Tibial artery (tissue), 4 donors: Measurements from ENCODE around the gene MTCL1.

Experiments
- DNase-seq, 2 donors: peaks; one replicate each; pipeline ENCODE4 v3.0.0-alpha.2; 2019
- H3K27ac ChIP-seq, 2 donors: fragments of 200-600 bp; sonication (generic) in 1 of 2; 1 replicate in 1 of 2; 2 replicates in 1 of 2; pipeline ENCODE4 v1.5.1; 2018 to 2019; ENCODE audit warnings: mild to moderate bottlenecking in 1 of 2
- H3K27me3 ChIP-seq, 2 donors: fragments of 200-600 bp; sonication (generic) in 1 of 2; one replicate each; pipeline versions ENCODE4 v1.5.1 to v1.6.0; 2016 to 2019
- H3K36me3 ChIP-seq, 3 donors: fragments of 200-600 bp; sonication (generic) in 2 of 3; one replicate each; pipeline ENCODE4 v1.5.1; 2016 to 2019; ENCODE audit warnings: mild to moderate bottlenecking in 2 of 3
- H3K4me1 ChIP-seq, 4 donors: fragments of 200-600 bp; sonication (generic) in 2 of 4; 1 replicate in 3 of 4; 2 replicates in 1 of 4; pipeline ENCODE4 v1.5.1; 2016 to 2019
- H3K4me3 ChIP-seq, 2 donors: fragments of 200-600 bp; sonication (generic) in 1 of 2; 1 replicate in 1 of 2; 2 replicates in 1 of 2; pipeline ENCODE4 v1.5.1; 2018 to 2019; ENCODE audit warnings: mild to moderate bottlenecking in 2 of 2
- H3K9me3 ChIP-seq, 3 donors: fragments of 200-600 bp; sonication (generic) in 1 of 3; one replicate each; pipeline ENCODE4 v1.5.1; 2016 to 2019
- CTCF ChIP-seq, 2 experiments: fragments of 200-600 bp in 1 of 2; fragments of 450-650 bp in 1 of 2; IDR thresholded peaks; one replicate each; pipeline ENCODE4 v1.5.1; 2017 to 2019; ENCODE audit warnings: antibody characterized with exemption in 2 of 2, mild to moderate bottlenecking in 1 of 2, moderate library complexity in 1 of 2
- intact Hi-C: fragments of 100-400 bp; cut with DNase I; formaldehyde crosslinking; loops from one replicate; pipeline ENCODE4 v1.15.0; 2023; ENCODE audit warnings: low total_unique reads

Gene MTCL1

GRCh38 chr18:8835521-8835953 is 130.2 kb downstream of the MTCL1 start:
- Histone ChIP-seq H3K27ac (no peak overlapping the region), H3K9me3 (no peaks in the 10 kb centered on the region), H3K4me1 (peaks cover 0 to 14% (median 4%) of the 10 kb centered on the region in 4 donors), H3K4me3 (no peak overlapping the region), H3K27me3 (no peaks in the 10 kb centered on the region), H3K36me3 (no peaks in the 10 kb centered on the region)
- no peak for DNase-seq
- intact Hi-C loops, result no loop called here
- no peak for TF ChIP-seq CTCF (IDR thresholded peaks at IDR 0.05)

- no peak overlapping the region for H3K27ac ChIP-seq
- H3K36me3 ChIP-seq, result no peaks in the 10 kb centered on the region
- H3K4me1 ChIP-seq, result peaks cover 0 to 14% (median 4%) of the 10 kb centered on the region in 4 donors
- intact Hi-C loops, result no loop called here
- no peak overlapping the region for H3K4me3 ChIP-seq
- H3K9me3 ChIP-seq, result no peaks in the 10 kb centered on the region
- H3K27me3 ChIP-seq, result no peaks in the 10 kb centered on the region
- no peak for DNase-seq
- TF ChIP-seq CTCF (IDR thresholded peaks at IDR 0.05), result no peak
Observed at GRCh38 chr18:8839281-8839680, 133.9 kb downstream of the MTCL1 start.

- TF ChIP-seq CTCF (IDR thresholded peaks at IDR 0.05), result no peak
- no peaks in the 10 kb centered on the region for H3K4me1 ChIP-seq
- no peak overlapping the region for H3K4me3 ChIP-seq
- H3K36me3 ChIP-seq, result no peaks in the 10 kb centered on the region
- no peak overlapping the region for H3K27ac ChIP-seq
- intact Hi-C loops, result no loop called here
- H3K9me3 ChIP-seq, result no peaks in the 10 kb centered on the region
- peaks cover 0 to 3% of the 10 kb centered on the region in 2 donors for H3K27me3 ChIP-seq
- no peak for DNase-seq
Observed at GRCh38 chr18:8841781-8842485, 136.6 kb downstream of the MTCL1 start.

- H3K9me3 ChIP-seq, result no peaks in the 10 kb centered on the region
- no peak for TF ChIP-seq CTCF (IDR thresholded peaks at IDR 0.05)
- H3K36me3 ChIP-seq, result no peaks in the 10 kb centered on the region
- no peak overlapping the region for H3K27ac ChIP-seq
- intact Hi-C loops, result no loop called here
- no peaks in the 10 kb centered on the region for H3K4me1 ChIP-seq
- peaks cover 0 to 3% of the 10 kb centered on the region in 2 donors for H3K27me3 ChIP-seq
- DNase-seq, result no peak
- no peak overlapping the region for H3K4me3 ChIP-seq
Observed at GRCh38 chr18:8842506-8842905, 137.2 kb downstream of the MTCL1 start.

- no peak overlapping the region for H3K27ac ChIP-seq
- no peaks in the 10 kb centered on the region for H3K9me3 ChIP-seq
- no peaks in the 10 kb centered on the region for H3K4me1 ChIP-seq
- no peaks in the 10 kb centered on the region for H3K36me3 ChIP-seq
- DNase-seq, result no peak
- no peak overlapping the region for H3K4me3 ChIP-seq
- H3K27me3 ChIP-seq, result peaks cover 0 to 3% of the 10 kb centered on the region in 2 donors
- intact Hi-C loops, result no loop called here
- TF ChIP-seq CTCF (IDR thresholded peaks at IDR 0.05), result no peak
Observed at GRCh38 chr18:8843005-8843404, 137.6 kb downstream of the MTCL1 start.
